Measurements from ENCODE around the gene ZIM2.

ZIM2 gene

GRCh38 chr19:56834564-56835375 is 5.8 kb downstream of the ZIM2 start:
- no peak overlapping the region for H3K4me3 ChIP-seq (replicated peaks; ENCODE audit: low read depth, low read length)
- DNase-seq (ENCODE audit: low read depth) = no peak
- no peak for TF ChIP-seq CTCF (IDR thresholded peaks at IDR 0.05; ENCODE audit: low read length, missing control alignments)

- TF ChIP-seq CTCF (IDR thresholded peaks at IDR 0.05; ENCODE audit: low read length, missing control alignments) = no peak
- H3K4me3 ChIP-seq (replicated peaks; ENCODE audit: low read depth, low read length) = no peak overlapping the region
- DNase-seq (ENCODE audit: low read depth) = no peak
Observed at GRCh38 chr19:56832352-56832928, 8.1 kb downstream of the ZIM2 start.

GRCh38 chr19:56831255-56831654 is 9.3 kb downstream of the ZIM2 start:
- TF ChIP-seq CTCF (IDR thresholded peaks at IDR 0.05; ENCODE audit: low read length, missing control alignments) = no peak
- H3K4me3 ChIP-seq (replicated peaks; ENCODE audit: low read depth, low read length) = no peak overlapping the region
- DNase-seq (ENCODE audit: low read depth) = no peak

GRCh38 chr19:56829596-56829995 is 10.9 kb downstream of the ZIM2 start:
- H3K4me3 ChIP-seq (replicated peaks; ENCODE audit: low read depth, low read length) = no peak overlapping the region
- TF ChIP-seq CTCF (IDR thresholded peaks at IDR 0.05; ENCODE audit: low read length, missing control alignments) = no peak
- no peak for DNase-seq (ENCODE audit: low read depth)

GRCh38 chr19:56827708-56828107 is 12.8 kb downstream of the ZIM2 start:
- DNase-seq (ENCODE audit: low read depth) = no peak
- no peak overlapping the region for H3K4me3 ChIP-seq (replicated peaks; ENCODE audit: low read depth, low read length)
- TF ChIP-seq CTCF (IDR thresholded peaks at IDR 0.05; ENCODE audit: low read length, missing control alignments) = no peak

- H3K4me3 ChIP-seq (replicated peaks; ENCODE audit: low read depth, low read length) = no peak overlapping the region
- TF ChIP-seq CTCF (IDR thresholded peaks at IDR 0.05; ENCODE audit: low read length, missing control alignments) = no peak
- no peak for DNase-seq (ENCODE audit: low read depth)
Observed at GRCh38 chr19:56823956-56824355, 16.6 kb downstream of the ZIM2 start.

All from fibroblast of pulmonary artery (primary cell).